GM12892 (cell line): Measurements from ENCODE around the gene PLAGL2.

Experiments used
- POLR2A ChIP-seq: IDR thresholded peaks from 2 replicates; pipeline ENCODE4 v1.6.1; 2011; ENCODE audit warnings: low read depth, low read length, control low read depth
- POLR2AphosphoS5 ChIP-seq: IDR thresholded peaks from 2 replicates; pipeline ENCODE4 v1.6.1; 2011; ENCODE audit warnings: low read depth, low read length, control low read depth

DNA sequence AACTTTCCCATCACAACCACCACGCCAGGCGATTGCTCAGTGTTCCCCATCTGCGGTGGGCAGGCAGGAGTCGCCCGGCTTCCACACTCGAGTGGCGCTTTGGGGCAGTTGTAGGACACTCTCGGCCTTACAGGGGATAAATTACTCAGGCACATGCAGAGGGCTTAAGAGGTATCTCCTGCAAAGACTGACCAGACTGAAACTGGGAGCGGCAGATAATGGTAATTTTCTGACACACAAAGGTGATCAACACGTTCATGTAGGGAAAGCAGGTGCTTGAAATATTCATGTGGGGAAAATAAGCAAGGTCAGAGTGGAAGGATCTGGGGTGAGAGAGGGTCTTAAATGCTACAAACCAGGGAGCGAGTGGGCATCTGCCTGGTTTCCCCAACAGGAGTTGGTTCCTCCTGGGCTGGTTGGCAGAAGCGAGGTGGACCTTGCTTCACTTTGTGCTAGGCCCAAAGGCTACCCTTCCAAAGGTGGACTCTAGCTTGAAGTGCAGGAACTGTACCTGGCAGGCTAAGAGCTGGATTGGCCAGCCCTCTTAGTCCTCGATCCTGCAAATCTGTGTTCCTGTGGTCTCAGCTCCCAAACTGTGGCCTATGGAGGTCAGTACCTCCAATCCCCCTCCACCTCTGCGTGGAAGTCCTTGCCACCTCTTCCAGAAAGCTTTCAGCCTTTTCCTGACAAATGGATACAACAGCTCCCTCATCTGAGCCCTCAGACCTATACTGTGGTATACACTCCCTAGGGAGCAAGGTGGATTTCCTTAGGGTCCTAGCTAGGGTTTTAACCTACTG is 16.7 kb downstream of the PLAGL2 start:
- TF ChIP-seq POLR2A (no peak), POLR2AphosphoS5 (no peak; the same call in none of the 2 replicates)
